Amygdala (tissue), 56 donors: Measurements from ENCODE around the gene ATP11A.
"Not testable (repeated sequence)": the region's sequence is repeated elsewhere in the genome, so short reads cannot be mapped to it uniquely, and the experiment has no call there.

Experiments
- DNase-seq, 56 donors: peaks; one replicate each; lab custom pipeline; 2025; lab: John Stamatoyannopoulos, UW

Gene ATP11A

GRCh38 chr13:112828756-112829155, 138.9 kb downstream of the ATP11A start:
- no peak for DNase-seq

- DNase-seq = no peak
Observed at GRCh38 chr13:112831196-112831595, 141.4 kb downstream of the ATP11A start.

GRCh38 chr13:112831801-112832200, 142.0 kb downstream of the ATP11A start:
- DNase-seq = no peak

GRCh38 chr13:112832811-112833210, 143.0 kb downstream of the ATP11A start:
- no peak for DNase-seq

GRCh38 chr13:112833551-112834257, 143.9 kb downstream of the ATP11A start:
- DNase-seq = no peak

GRCh38 chr13:112835344-112835743, 145.5 kb downstream of the ATP11A start:
- DNase-seq = no peak

GRCh38 chr13:112835796-112836195, 146.0 kb downstream of the ATP11A start:
- DNase-seq = no peak

- DNase-seq = no peak
Observed at GRCh38 chr13:112836940-112837339, 147.1 kb downstream of the ATP11A start.

- DNase-seq = peak in 14 of 56 donors; percentile 2 to 47 (median 25)
Observed at GRCh38 chr13:112837371-112838037, 147.7 kb downstream of the ATP11A start.

- DNase-seq = no peak
Observed at GRCh38 chr13:112838038-112838841, 148.4 kb downstream of the ATP11A start.

GRCh38 chr13:112838842-112839117, 148.9 kb downstream of the ATP11A start:
- DNase-seq = no peak

- no peak for DNase-seq
Observed at GRCh38 chr13:112839356-112840105, 149.7 kb downstream of the ATP11A start.

GRCh38 chr13:112840472-112841302, 150.8 kb downstream of the ATP11A start:
- no peak for DNase-seq

GRCh38 chr13:112841303-112842015, 151.6 kb downstream of the ATP11A start:
- not testable (repeated sequence) for DNase-seq

GRCh38 chr13:112842343-112842856, 152.6 kb downstream of the ATP11A start:
- DNase-seq = no peak

GRCh38 chr13:112842931-112843391, 153.1 kb downstream of the ATP11A start:
- no peak for DNase-seq

- DNase-seq = no peak
Observed at GRCh38 chr13:112843392-112844111, 153.7 kb downstream of the ATP11A start.

GRCh38 chr13:112844411-112844810, 154.6 kb downstream of the ATP11A start:
- no peak for DNase-seq
